ENCODE measurements around the gene LRG1. TPM values are rescaled to one million over a fixed set of nuclear protein-coding genes. Genes with fewer than 3 reads are reported as not detected.
A peak's percentile ranks its signal among the peaks of the same experiment; 100 is the strongest.

Gene LRG1
- total RNA-seq, 1 donor from 2014 or later: 14.9 TPM

- H3K27me3 ChIP-seq (ENCODE audit: low read depth): peaks cover 73% of the 10 kb centered on the region
These were observed 45.7 kb upstream of the LRG1 start for GRCh38 chr19:4585556-4585955.

GRCh38 chr19:4584670-4585460, 45.0 kb upstream of the LRG1 start:
- intact Hi-C loops (cut with DNase I): no loop called here

More at GRCh38 chr19:4585556-4585955, 45.7 kb upstream of the LRG1 start:
- Histone ChIP-seq H3K36me3 (no peaks in the 10 kb centered on the region), H3K4me1 (peaks cover 11% of the 10 kb centered on the region), H3K4me3 (no peak overlapping the region), H3K27ac (no peak overlapping the region), H3K9me3 (no peaks in the 10 kb centered on the region)
- DNase-seq (no peak), ATAC-seq (no peak)
- intact Hi-C loops (cut with DNase I): no loop called here
- no peak for TF ChIP-seq CTCF (IDR thresholded peaks at IDR 0.05)

GRCh38 chr19:4583961-4584669, 44.3 kb upstream of the LRG1 start:
- H3K4me3 ChIP-seq: peak overlapping the region; percentile 37
- peaks cover 15% of the 10 kb centered on the region for H3K4me1 ChIP-seq
- ATAC-seq (peak in 1 of 2 donors; percentile 28), DNase-seq (no peak)
- H3K27me3 ChIP-seq (ENCODE audit: low read depth): peaks cover 77% of the 10 kb centered on the region
- intact Hi-C loops (cut with DNase I): no loop called here
- H3K36me3 ChIP-seq: no peaks in the 10 kb centered on the region
- H3K9me3 ChIP-seq: no peaks in the 10 kb centered on the region
- no peak overlapping the region for H3K27ac ChIP-seq
- no peak for TF ChIP-seq CTCF (IDR thresholded peaks at IDR 0.05)

More at GRCh38 chr19:4584670-4585460, 45.0 kb upstream of the LRG1 start:
- H3K27me3 ChIP-seq (ENCODE audit: low read depth): peaks cover 76% of the 10 kb centered on the region
- TF ChIP-seq CTCF (IDR thresholded peaks at IDR 0.05): no peak
- no peaks in the 10 kb centered on the region for H3K9me3 ChIP-seq
- ATAC-seq: no peak
- no peaks in the 10 kb centered on the region for H3K36me3 ChIP-seq
- DNase-seq: no peak
- peaks cover 15% of the 10 kb centered on the region for H3K4me1 ChIP-seq
- no peak overlapping the region for H3K27ac ChIP-seq
- H3K4me3 ChIP-seq: peak overlapping the region; percentile 37

GRCh38 chr19:4582980-4583842, 43.4 kb upstream of the LRG1 start:
- H3K36me3 ChIP-seq: no peaks in the 10 kb centered on the region
- H3K9me3 ChIP-seq: no peaks in the 10 kb centered on the region
- ATAC-seq: no peak
- DNase-seq: no peak
- no peak for TF ChIP-seq CTCF (IDR thresholded peaks at IDR 0.05)
- H3K4me3 ChIP-seq: no peak overlapping the region
- H3K4me1 ChIP-seq: peaks cover 15% of the 10 kb centered on the region
- intact Hi-C loops (cut with DNase I): no loop called here
- peaks cover 86% of the 10 kb centered on the region for H3K27me3 ChIP-seq (ENCODE audit: low read depth)
- no peak overlapping the region for H3K27ac ChIP-seq
